Motor neuron (in vitro differentiated cells): ENCODE measurements around the gene U2SURP. TPM values are rescaled to one million over a fixed set of nuclear protein-coding genes. Genes with fewer than 3 reads are reported as not detected.
"Not testable (repeated sequence)": the region's sequence is repeated elsewhere in the genome, so short reads cannot be mapped to it uniquely, and the experiment has no call there.

ENCODE experiments used
- ATAC-seq, 8 experiments: fragments of 200-7000 bp; cut with Tn5 transposase; replicated peaks in 6 of 8; 2 replicates each; pipeline ENCODE4 v1.8.0; 2021; ENCODE audit warnings: mild to moderate bottlenecking in 8 of 8, moderate library complexity in 8 of 8
- H3K27ac ChIP-seq, 2 donors: fragments of 250-450 bp; sonication (Bioruptor Pico); 2 replicates each; pipeline ENCODE4 v1.9.0; 2021; ENCODE audit warnings: antibody characterized with exemption in 2 of 2, mild to moderate bottlenecking in 2 of 2, moderate library complexity in 1 of 2
- H3K4me1 ChIP-seq, 2 donors: fragments of 250-450 bp; sonication (Bioruptor Pico); replicated peaks in 1 of 2; 2 replicates each; pipeline ENCODE4 v1.6.1; 2021; ENCODE audit warnings: antibody characterized with exemption in 2 of 2, mild to moderate bottlenecking in 2 of 2, moderate library complexity in 1 of 2
- H3K4me3 ChIP-seq, 5 donors: fragments of 250-450 bp; sonication (Bioruptor Pico); 2 replicates each; pipeline ENCODE4 v1.9.0; 2021; ENCODE audit warnings: antibody characterized with exemption in 5 of 5, mild to moderate bottlenecking in 5 of 5, moderate library complexity in 4 of 5
- WGBS, 10 experiments: fragments of 450-650 bp; shearing (Covaris generic); methylation state at CpG; one replicate each; pipeline ENCODE4 v1.0.0; 2022; 5-methylcytosine and 5-hydroxymethylcytosine counted together
- in situ Hi-C, 9 experiments: fragments of 400-800 bp; cut with MboI; loops; one replicate each; pipeline ENCODE4 v1.15.0; 2021; ENCODE audit warnings: low sequenced_read_pairs in 9 of 9, low pct_unique_long_range_greater_than_20kb in 2 of 9; ENCODE audit not compliant: unreplicated experiment in 9 of 9
- total RNA-seq, 8 experiments: library from RNA; unstranded; fragments of 300-600 nt; gene quantifications; 2 replicates each; pipeline versions ENCODE4 v1.2.3 to v1.2.4, GENCODE V29; 2022

U2SURP gene
- total RNA-seq, 8 experiments from 2014 or later: 57.0 to 176 (median 81.6) TPM

- H3K4me3 ChIP-seq: peak overlapping the region; percentile 72 to 94 (median 76)
- 0 to 31% (median 5%) methylated on average over 2 to 9 of the region's 10 CpGs; no CpG with 5 or more reads in 2 of the 10 experiments for WGBS, 10 experiments
- ATAC-seq: no peak
- in situ Hi-C loops: no loop called here
- peaks cover 6 to 14% of the 10 kb centered on the region in 2 donors for H3K4me1 ChIP-seq
- peak overlapping the region; percentile 60 to 82 for H3K27ac ChIP-seq
These were observed 842 bp upstream of the U2SURP start for GRCh38 chr3:143000528-143000927.

GRCh38 chr3:143001034-143001368 is 369 bp upstream of the U2SURP start:
- Histone ChIP-seq H3K4me1 (peaks cover 6 to 14% of the 10 kb centered on the region in 2 donors), H3K4me3 (peak overlapping the region; percentile 72 to 94 (median 76)), H3K27ac (peak overlapping the region; percentile 82 to 92)
- ATAC-seq: peak in 2 of 8 experiments; percentile 69 to 73
- in situ Hi-C loops: no loop called here
- WGBS, 10 experiments: 0 to 3% (median 0%) methylated on average over 2 to 13 of the region's 15 CpGs; no CpG with 5 or more reads in 2 of the 10 experiments

- in situ Hi-C loops: no loop called here
These were observed 828 bp downstream of the U2SURP start for GRCh38 chr3:143002083-143002712.

GRCh38 chr3:143002727-143003126 is 1.4 kb downstream of the U2SURP start:
- Histone ChIP-seq H3K4me3 (peak overlapping the region; percentile 72 to 94 (median 76)), H3K27ac (no peak overlapping the region), H3K4me1 (peaks cover 6 to 14% of the 10 kb centered on the region in 2 donors)
- ATAC-seq: no peak
- WGBS, 10 experiments: 0 to 5% (median 0%) methylated on average over 2 to 9 of the region's 9 CpGs
- in situ Hi-C loops: no loop called here

More at GRCh38 chr3:143002083-143002712, 828 bp downstream of the U2SURP start:
- ATAC-seq: peak in 3 of 8 experiments; percentile 4 to 35 (median 4)
- Histone ChIP-seq H3K4me3 (peak overlapping the region; percentile 72 to 94 (median 76)), H3K4me1 (peaks cover 6 to 14% of the 10 kb centered on the region in 2 donors), H3K27ac (peak overlapping the region; percentile 79 to 92)
- 0 to 5% (median 0%) methylated on average over 4 to 16 of the region's 19 CpGs for WGBS, 10 experiments

GRCh38 chr3:143004823-143005222 is 3.5 kb downstream of the U2SURP start:
- no peak overlapping the region for H3K4me3 ChIP-seq
- peaks cover under 1 to 6% of the 10 kb centered on the region in 2 donors for H3K4me1 ChIP-seq
- H3K27ac ChIP-seq: no peak overlapping the region
- in situ Hi-C loops: no loop called here
- WGBS, 10 experiments: 77 to 100% (median 99%) methylated on average over 1 to 2 of the region's 2 CpGs; no CpG with 5 or more reads in 2 of the 10 experiments
- ATAC-seq: no peak

- in situ Hi-C loops: no loop called here
- Histone ChIP-seq H3K4me1 (no peaks in the 10 kb centered on the region), H3K27ac (no peak overlapping the region), H3K4me3 (no peak overlapping the region)
- 36 to 100% (median 78%) methylated on average over 1 to 3 of the region's 3 CpGs for WGBS, 10 experiments
- no peak for ATAC-seq
These were observed 8.7 kb downstream of the U2SURP start for GRCh38 chr3:143010024-143010423.

GRCh38 chr3:143011705-143012104 is 10.3 kb downstream of the U2SURP start:
- WGBS, 10 experiments: 71 to 100% (median 94%) methylated on average over 1 to 3 of the region's 3 CpGs; no CpG with 5 or more reads in 1 of the 10 experiments
- ATAC-seq: no peak
- H3K4me3 ChIP-seq: no peak overlapping the region
- in situ Hi-C loops: no loop called here
- H3K4me1 ChIP-seq: no peaks in the 10 kb centered on the region
- H3K27ac ChIP-seq: no peak overlapping the region

- in situ Hi-C loops: no loop called here
- Histone ChIP-seq H3K27ac (no peak overlapping the region), H3K4me3 (no peak overlapping the region), H3K4me1 (no peaks in the 10 kb centered on the region)
- ATAC-seq: no peak
These were observed 13.6 kb downstream of the U2SURP start for GRCh38 chr3:143014921-143015320.

- 60 to 100% (median 95%) methylated on average over 2 to 3 of the region's 3 CpGs for WGBS, 10 experiments
- H3K27ac ChIP-seq: no peak overlapping the region
- H3K4me3 ChIP-seq: no peak overlapping the region
- in situ Hi-C loops: no loop called here
- no peaks in the 10 kb centered on the region for H3K4me1 ChIP-seq
- no peak for ATAC-seq
These were observed 15.1 kb downstream of the U2SURP start for GRCh38 chr3:143016321-143016972.

GRCh38 chr3:143024351-143024960 is 23.1 kb downstream of the U2SURP start:
- Histone ChIP-seq H3K4me1 (no peaks in the 10 kb centered on the region), H3K4me3 (no peak overlapping the region), H3K27ac (no peak overlapping the region)
- WGBS, 10 experiments: 73 to 100% (median 96%) methylated on average over 2 to 4 of the region's 4 CpGs
- no peak for ATAC-seq
- in situ Hi-C loops: no loop called here

- Histone ChIP-seq H3K27ac (no peak overlapping the region), H3K4me1 (no peaks in the 10 kb centered on the region), H3K4me3 (no peak overlapping the region)
- ATAC-seq: no peak
- WGBS, 10 experiments: 45 to 100% (median 80%) methylated on average over 1 to 2 of the region's 2 CpGs; no CpG with 5 or more reads in 4 of the 10 experiments
- in situ Hi-C loops: no loop called here
These were observed 30.0 kb downstream of the U2SURP start for GRCh38 chr3:143031327-143031726.

- in situ Hi-C loops, H3K4me3 ChIP-seq, H3K27ac ChIP-seq, H3K4me1 ChIP-seq: not testable (repeated sequence)
- ATAC-seq: peak in 1 of 8 experiments; percentile 23
- 63 to 100% (median 100%) methylated on average over 1 to 2 of the region's 4 CpGs; no CpG with 5 or more reads in 2 of the 10 experiments for WGBS, 10 experiments
These were observed 30.5 kb downstream of the U2SURP start for GRCh38 chr3:143031796-143032387.
